NCI-H446 treated with DMSO at 0.1 percent for 48 hours (cell line): ENCODE results near the gene ELOA2.
"Not testable (repeated sequence)": the region's sequence is repeated elsewhere in the genome, so short reads cannot be mapped to it uniquely, and the experiment has no call there.

Experiments used
- DNase-seq: peaks from one replicate; lab custom pipeline; 2025; lab: John Stamatoyannopoulos, UW

Gene ELOA2

DNA sequence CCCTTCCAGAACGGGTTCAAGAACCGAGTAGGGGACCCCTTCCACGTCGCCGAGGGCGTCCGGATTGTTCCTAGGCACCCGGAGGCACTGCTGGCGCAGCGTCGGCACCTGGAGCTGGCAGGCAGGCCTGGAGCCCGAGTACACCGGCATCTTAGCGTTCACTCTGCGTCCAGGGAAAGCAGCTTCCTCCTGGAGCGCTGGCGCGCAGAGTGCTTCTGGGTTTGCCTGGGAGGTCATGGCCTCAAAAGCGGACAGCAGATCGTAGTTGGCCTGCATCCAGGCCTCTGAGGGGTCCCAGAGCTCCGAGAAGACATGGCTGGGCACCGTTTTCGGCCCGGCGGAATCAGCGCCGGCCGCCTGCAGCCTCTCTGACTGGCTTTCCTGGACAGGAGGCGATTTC is 12.6 kb downstream of the ELOA2 start:
- DNase-seq: not testable (repeated sequence)

DNA sequence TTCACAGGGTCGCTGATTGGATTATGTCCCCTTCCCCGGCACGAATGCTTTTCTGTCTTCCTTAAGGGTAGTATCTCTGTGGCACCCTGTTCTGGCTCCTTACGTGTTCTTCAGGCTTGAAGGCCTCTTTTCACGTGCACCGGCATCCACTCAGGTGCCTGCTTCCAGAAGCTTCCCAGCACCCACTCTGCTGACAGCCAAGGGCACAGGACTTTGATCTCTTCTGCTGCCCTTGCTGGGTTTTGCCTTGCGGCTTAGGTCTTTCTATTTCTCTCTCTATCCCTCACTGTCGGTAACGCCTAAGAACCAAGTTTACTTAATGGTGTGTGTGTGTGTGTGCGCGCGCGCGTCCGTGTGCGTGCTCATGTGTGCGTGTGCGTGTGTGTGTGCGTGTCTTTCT is 14.7 kb downstream of the ELOA2 start:
- DNase-seq: not testable (repeated sequence)

- DNase-seq: not testable (repeated sequence)
Observed at GRCh38 chr18:47019870-47020269, 15.6 kb downstream of the ELOA2 start.
